Bronchial epithelial cell (primary cell): ENCODE data around the gene ZBTB9. TPM values are rescaled to one million over a fixed set of nuclear protein-coding genes. Genes with fewer than 3 reads are reported as not detected.

ENCODE experiments used
- DNase-seq: peaks from one replicate; pipeline ENCODE4 v3.0.0-alpha.2; 2010; ENCODE audit warnings: low read depth
- FAIRE-seq: peaks from 2 replicates; lab custom pipeline; 2011; peaks lifted over from hg19 to GRCh38; lab: Jason Lieb, UNC
- H3K27me3 ChIP-seq: 2 replicates; pipeline ENCODE4 v1.5.1; 2011; ENCODE audit warnings: low read length; ENCODE audit not compliant: control insufficient read depth, insufficient read depth
- H3K36me3 ChIP-seq: 2 replicates; pipeline ENCODE4 v1.5.1; 2011; ENCODE audit warnings: low read length; ENCODE audit not compliant: control insufficient read depth, insufficient read depth
- H3K4me3 ChIP-seq: 2 replicates; pipeline ENCODE4 v1.5.1; 2011; ENCODE audit warnings: mild to moderate bottlenecking, low read depth, low read length, control low read depth
- CTCF ChIP-seq: IDR thresholded peaks from 2 replicates; pipeline ENCODE4 v1.5.1; 2011; ENCODE audit warnings: mild to moderate bottlenecking, moderate library complexity, low read length, control low read depth, inconsistent platforms; ENCODE audit not compliant: insufficient read depth, severe bottlenecking
- total RNA-seq: library from RNA; depleted of rRNA; stranded (reverse); fragments of >200 nt; gene quantifications from 2 replicates; pipeline ENCODE4 v1.2.1, GENCODE V29; 2014

The ZBTB9 gene
- total RNA-seq, 1 donor from 2014 or later: 6.3 TPM

- peaks cover 2% of the 10 kb centered on the region for H3K36me3 ChIP-seq
- TF ChIP-seq CTCF: no peak
- FAIRE-seq: no peak
- peak overlapping the region; percentile 35 for H3K4me3 ChIP-seq
- DNase-seq: no peak
- no peaks in the 10 kb centered on the region for H3K27me3 ChIP-seq
These were observed 35.6 kb upstream of the ZBTB9 start for GRCh38 chr6:33418690-33419291.

DNA sequence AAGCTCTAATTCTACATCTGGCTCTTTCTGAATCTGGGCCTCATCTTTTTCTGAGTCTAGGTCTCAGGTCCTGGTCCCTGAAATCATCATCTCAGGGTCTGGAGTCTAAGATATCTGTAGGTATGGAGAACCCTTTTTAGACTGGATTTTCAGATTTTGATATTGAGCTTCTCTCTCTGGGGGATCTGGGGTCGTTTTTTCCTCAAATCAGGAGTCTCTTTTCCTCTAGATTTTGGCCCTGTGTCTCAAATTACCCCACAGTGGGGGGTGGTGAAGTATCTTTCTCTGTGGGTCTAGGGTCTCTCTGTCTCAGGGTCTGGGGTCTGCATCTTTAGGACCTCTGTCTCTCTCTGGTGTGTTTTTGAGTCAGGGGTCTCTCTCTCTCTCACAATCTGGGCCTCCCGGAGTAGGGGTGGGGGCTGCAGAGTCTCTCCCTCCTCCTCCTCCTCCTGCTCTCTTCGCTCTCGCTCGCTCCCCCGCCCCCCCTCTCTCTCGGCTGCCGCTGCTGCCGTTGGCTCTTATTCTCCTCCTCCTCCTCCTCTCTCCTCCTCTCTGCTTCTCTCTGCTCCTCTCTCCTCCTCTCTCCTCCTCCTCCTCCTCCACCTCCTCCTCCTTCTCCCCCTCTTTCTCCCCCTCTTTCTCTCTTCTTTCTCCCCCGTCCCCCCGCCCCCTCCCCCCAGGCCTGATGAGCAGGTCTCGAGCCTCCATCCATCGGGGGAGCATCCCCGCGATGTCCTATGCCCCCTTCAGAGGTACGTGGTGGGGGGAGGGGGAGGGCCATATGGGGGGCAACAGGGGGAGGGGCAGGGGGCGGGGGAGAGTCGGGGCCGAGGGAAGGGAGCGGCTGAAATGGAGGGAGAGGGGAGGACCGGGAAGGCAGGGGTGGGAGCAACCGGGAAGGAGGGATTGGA is 34.5 kb upstream of the ZBTB9 start, which contains the start of gene SYNGAP1:
Gene SYNGAP1 (plus strand): TSS at position 486 of the 911 bp plus-strand sequence. CDS start 200 bp downstream, at position 686.
- H3K4me3 ChIP-seq: no peak within 1 kb of the TSS
- no peak for TF ChIP-seq CTCF
- H3K27me3 ChIP-seq: no peaks in the 10 kb centered on the region
- FAIRE-seq: no peak
- DNase-seq: no peak
- H3K36me3 ChIP-seq: peaks cover 2% of the 10 kb centered on the region

DNA sequence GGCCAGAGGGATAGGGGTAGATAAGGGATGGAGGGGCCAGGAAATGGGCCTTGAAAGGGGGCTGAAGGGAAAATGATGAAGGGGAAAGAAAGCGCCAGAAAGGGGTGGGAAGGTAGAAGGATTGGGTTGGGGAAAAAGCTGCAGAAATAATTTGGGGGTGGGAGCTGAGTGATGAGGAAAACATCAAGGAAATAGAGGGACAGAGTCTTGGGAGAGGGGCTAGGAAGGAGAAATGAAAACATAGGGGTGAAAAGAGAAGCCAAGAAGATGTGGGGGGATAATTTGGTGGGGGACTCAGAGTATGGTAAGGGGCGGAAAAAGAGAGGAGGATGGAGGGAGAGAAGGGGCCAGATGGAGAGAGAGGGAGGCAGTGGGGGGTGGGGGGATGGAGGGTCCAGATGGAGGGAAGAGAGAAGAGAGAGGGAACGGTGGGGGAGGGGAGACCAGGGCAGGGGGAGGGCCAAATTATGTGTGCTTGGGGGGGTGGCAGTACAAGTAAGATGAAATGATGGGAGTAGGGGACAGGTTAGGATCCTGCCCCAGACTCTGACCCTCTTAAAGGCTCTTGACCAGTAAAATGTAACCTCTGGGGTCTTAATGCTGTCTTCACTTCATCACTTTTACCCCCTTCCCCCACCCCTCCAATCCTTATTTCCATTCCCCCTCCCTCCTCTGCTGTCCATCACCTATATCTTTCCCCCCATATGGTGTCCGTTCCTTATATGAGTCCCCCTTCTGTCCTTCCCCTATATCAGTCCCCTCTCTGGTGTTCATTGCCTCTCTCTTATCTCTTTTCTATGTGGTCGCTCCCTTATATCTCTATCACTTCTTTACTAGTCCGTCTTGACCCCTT is 33.7 kb upstream of the ZBTB9 start:
- no peaks in the 10 kb centered on the region for H3K36me3 ChIP-seq
- no peak for TF ChIP-seq CTCF
- no peaks in the 10 kb centered on the region for H3K27me3 ChIP-seq
- FAIRE-seq (no peak), DNase-seq (no peak)
- no peak overlapping the region for H3K4me3 ChIP-seq

DNA sequence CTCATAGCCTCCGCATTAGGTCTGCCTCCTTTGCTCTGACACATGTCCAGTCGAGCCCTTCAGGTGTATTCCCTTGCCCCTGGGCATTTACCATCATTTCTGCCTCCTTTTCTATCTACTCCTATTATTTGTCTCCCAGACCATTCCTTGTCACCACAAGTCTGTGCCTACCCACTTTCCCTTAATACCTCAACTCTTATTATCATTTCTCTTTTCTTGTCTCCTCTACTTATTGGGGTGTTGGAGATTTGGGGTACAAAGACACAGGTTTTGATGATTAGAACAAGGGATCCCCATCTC is 33.1 kb upstream of the ZBTB9 start:
- Histone ChIP-seq H3K36me3 (no peaks in the 10 kb centered on the region), H3K4me3 (no peak overlapping the region), H3K27me3 (no peaks in the 10 kb centered on the region)
- no peak for TF ChIP-seq CTCF
- no peak for FAIRE-seq
- no peak for DNase-seq

DNA sequence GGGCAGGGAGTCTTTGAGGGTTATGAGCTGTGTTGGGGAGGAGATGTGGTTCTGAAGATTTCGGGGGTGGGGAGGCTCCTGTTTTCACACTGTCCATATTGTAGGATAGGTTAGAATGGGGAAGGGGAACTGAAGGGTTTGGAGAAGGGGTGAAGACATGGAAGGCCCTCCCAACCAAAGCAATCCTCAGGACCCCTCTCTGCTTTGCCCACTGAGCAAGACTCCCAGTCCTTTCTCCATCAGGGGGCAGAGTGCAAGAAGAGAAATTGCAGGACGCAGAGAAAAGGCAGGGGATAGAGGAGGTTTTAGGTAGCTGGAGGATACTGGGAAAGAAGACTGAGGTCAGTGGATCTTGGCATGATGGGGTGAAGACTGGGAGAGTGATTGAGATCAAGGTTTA is 30.6 kb upstream of the ZBTB9 start:
- Histone ChIP-seq H3K4me3 (no peak overlapping the region), H3K36me3 (no peaks in the 10 kb centered on the region), H3K27me3 (no peaks in the 10 kb centered on the region)
- TF ChIP-seq CTCF: no peak
- DNase-seq: no peak
- FAIRE-seq: no peak
